Adrenal gland (tissue), 12 donors: Measurements from ENCODE around the gene CATSPERZ. TPM values are rescaled to one million over a fixed set of nuclear protein-coding genes. Genes with fewer than 3 reads are reported as not detected.
A peak's percentile ranks its signal among the peaks of the same experiment; 100 is the strongest.

Experiments used
- DNase-seq, 7 donors: peaks; one replicate each; pipeline ENCODE4 v3.0.0-alpha.2; 2019 to 2020
- H3K27ac ChIP-seq, 5 donors: fragments of 200-600 bp; sonication (generic) in 4 of 5; 1 replicate in 3 of 5; 2 replicates in 2 of 5; pipeline versions ENCODE4 v1.5.1 to v1.8.0; 2016 to 2020; ENCODE audit warnings: mild to moderate bottlenecking in 1 of 5
- H3K27me3 ChIP-seq: fragments of 200-600 bp; 2 replicates; pipeline ENCODE4 v1.8.0; 2021
- H3K36me3 ChIP-seq, 2 donors: fragments of 200-600 bp; replicated peaks in 1 of 2; 1 replicate in 1 of 2; 2 replicates in 1 of 2; pipeline versions ENCODE4 v1.5.1 to v1.8.0; 2018 to 2022
- H3K4me1 ChIP-seq, 2 donors: fragments of 200-600 bp; replicated peaks in 1 of 2; 1 replicate in 1 of 2; 2 replicates in 1 of 2; pipeline versions ENCODE4 v1.5.1 to v1.8.0; 2018 to 2021
- H3K4me3 ChIP-seq, 4 donors: fragments of 200-600 bp; sonication (generic) in 3 of 4; one replicate each; pipeline ENCODE4 v1.5.1; 2016 to 2018
- H3K9me3 ChIP-seq, 3 donors: fragments of 200-600 bp; sonication (generic) in 1 of 3; replicated peaks in 1 of 3; 1 replicate in 2 of 3; 2 replicates in 1 of 3; pipeline versions ENCODE4 v1.5.1 to v1.8.0; 2016 to 2021
- CTCF ChIP-seq, 6 experiments: fragments of 450-650 bp in 4 of 6; fragments of 200-600 bp in 2 of 6; sonication (generic) in 1 of 6; IDR thresholded peaks; 1 replicate in 5 of 6; 2 replicates in 1 of 6; pipeline versions ENCODE4 v1.5.1 to v1.8.0; 2016 to 2021; ENCODE audit warnings: antibody characterized with exemption in 6 of 6, mild to moderate bottlenecking in 2 of 6, moderate library complexity in 1 of 6
- POLR2A ChIP-seq, 2 donors: fragments of 450-650 bp; IDR thresholded peaks; one replicate each; pipeline ENCODE4 v1.6.1; 2017; ENCODE audit warnings: antibody characterized with exemption in 2 of 2, mild to moderate bottlenecking in 2 of 2, moderate library complexity in 1 of 2
- WGBS, 4 donors: extraction: QIAGEN DNeasy Blood & Tissue Kit in 2 of 4; methylation state at CpG; one replicate each; pipeline versions ENCODE4 v1.1.5 to v1.1.7; 2013 to 2017; 5-methylcytosine and 5-hydroxymethylcytosine counted together
- intact Hi-C, 2 donors: fragments of 100-400 bp; cut with DNase I; formaldehyde crosslinking; loops; one replicate each; pipeline versions ENCODE4 v1.14.1 to v1.15.0; 2022 to 2023
- polyA plus RNA-seq, 3 donors: library from polyadenylated mRNA; stranded (reverse); fragments of 200-250 nt in 2 of 3; fragments of 350-450 nt in 1 of 3; fragmentation: Illumina TruSeq in 1 of 3; extraction: RNeasy Lipid Tissue Mini Kit (QIAGEN cat#74804) in 1 of 3; gene quantifications; one replicate each; pipeline ENCODE4 v1.2.3, GENCODE V29; 2013 to 2014
- total RNA-seq, 9 donors: library from RNA; depleted of rRNA in 4 of 9; stranded (reverse); fragments of >200 nt in 4 of 9; fragments of 120-200 nt in 1 of 9; fragmentation: NEBNext Ultra II Directional in 1 of 9; extraction: Animal tissue kit (Norgen Biotek cat#: 25700) in 1 of 9; gene quantifications; one replicate each; pipeline versions ENCODE4 v1.1.0 to v1.2.4, GENCODE V29; 2013 to 2023
- donor health status: healthy with polysubstance abuse.
- donor health status: Bipolar disorder and iron deficiency.
- donor health status: DM: yes; HTN: yes; CAD: no.
- donor health status: DM: no; HTN: no; CAD: no.
- donor health status: DM: no; HTN: no; CAD: no.
- donor health status: DM: yes; HTN: yes; CAD: no.

CATSPERZ gene
- total and polyA plus RNA-seq, 12 donors = 0.28 to 1.2 (median 0.71) TPM; not detected in 8

- no peaks in the 10 kb centered on the region for H3K27me3 ChIP-seq
- no peak for DNase-seq
- H3K4me3 ChIP-seq = no peak overlapping the region
- no peaks in the 10 kb centered on the region for H3K9me3 ChIP-seq
- peak overlapping the region in 2 of 5 donors; percentile 6 to 46 for H3K27ac ChIP-seq
- TF ChIP-seq CTCF (IDR thresholded peaks at IDR 0.05) (no peak), POLR2A (IDR thresholded peaks at IDR 0.05) (no peak)
- intact Hi-C loops = no loop called here
- 52 to 62% (median 54%) methylated on average over 8 of the region's 8 CpGs for WGBS, 4 donors
- H3K4me1 ChIP-seq = peaks cover 6% of the 10 kb centered on the region in 2 donors
- no peaks in the 10 kb centered on the region for H3K36me3 ChIP-seq
Measured at GRCh38 chr11:64337538-64338249, 37.5 kb downstream of the CATSPERZ start.

- Histone ChIP-seq H3K27ac (peak overlapping the region in 2 of 5 donors; percentile 46 to 47), H3K4me1 (peaks cover 6% of the 10 kb centered on the region in 2 donors), H3K4me3 (no peak overlapping the region), H3K9me3 (no peaks in the 10 kb centered on the region), H3K36me3 (no peaks in the 10 kb centered on the region), H3K27me3 (no peaks in the 10 kb centered on the region)
- no peak for DNase-seq
- 78 to 79% (median 78%) methylated on average over 7 to 8 of the region's 8 CpGs for WGBS, 4 donors
- TF ChIP-seq CTCF (IDR thresholded peaks at IDR 0.05) (no peak), POLR2A (IDR thresholded peaks at IDR 0.05) (no peak)
- intact Hi-C loops = no loop called here
Measured at GRCh38 chr11:64338716-64339115, 38.6 kb downstream of the CATSPERZ start.

- no peak for TF ChIP-seq CTCF (IDR thresholded peaks at IDR 0.05)
- no peak for TF ChIP-seq POLR2A (IDR thresholded peaks at IDR 0.05)
- WGBS, 4 donors = 61 to 73% (median 67%) methylated on average over 4 of the region's 4 CpGs
- Histone ChIP-seq H3K27ac (no peak overlapping the region), H3K36me3 (no peaks in the 10 kb centered on the region), H3K4me1 (peaks cover 6% of the 10 kb centered on the region in 2 donors), H3K27me3 (no peaks in the 10 kb centered on the region), H3K9me3 (no peaks in the 10 kb centered on the region), H3K4me3 (no peak overlapping the region)
- intact Hi-C loops = no loop called here
- no peak for DNase-seq
Measured at GRCh38 chr11:64339286-64339685, 39.1 kb downstream of the CATSPERZ start.

- H3K27ac ChIP-seq = peak within 1 kb of the TSS in 1 of 5 donors; percentile 52
- peaks cover 6% of the 10 kb centered on the region in 2 donors for H3K4me1 ChIP-seq
- TF ChIP-seq POLR2A (IDR thresholded peaks at IDR 0.05) (no peak), CTCF (IDR thresholded peaks at IDR 0.05) (no peak)
- H3K9me3 ChIP-seq = no peaks in the 10 kb centered on the region
- peak in 3 of 7 donors; percentile 46 to 59 (median 51) for DNase-seq
- 68 to 90% (median 78%) methylated on average over 8 to 16 of the region's 16 CpGs for WGBS, 4 donors
- H3K36me3 ChIP-seq = no peaks in the 10 kb centered on the region
- H3K27me3 ChIP-seq = no peaks in the 10 kb centered on the region
- intact Hi-C loops = no loop called here
- H3K4me3 ChIP-seq = no peak within 1 kb of the TSS
Measured at GRCh38 chr11:64339754-64340408, 39.7 kb downstream of the CATSPERZ start, which contains the start of gene CCDC88B. TSS of gene CCDC88B (plus strand) at chr11:64340204. CDS start at chr11:64340267, 63 bp downstream.
